AG04449 (cell line): Measurements from ENCODE around the gene ERICH6B.

Experiments
- CTCF ChIA-PET: fragments of 350-600 bp; formaldehyde crosslinking; extraction: SDS; loops from one replicate; lab custom pipeline; 2021; ENCODE audit warnings: antibody characterized with exemption; lab: Yijun Ruan, JAX
- POLR2A ChIA-PET: fragments of 400-600, 350-600 bp; formaldehyde crosslinking; extraction: SDS; loops from one replicate; lab custom pipeline; 2020; ENCODE audit warnings: antibody characterized with exemption, inconsistent platforms; lab: Yijun Ruan, JAX
- DNase-seq: peaks from one replicate; pipeline ENCODE4 v3.0.0-alpha.2; 2010; ENCODE audit warnings: low read depth, low spot score
- H3K4me3 ChIP-seq: 2 replicates; pipeline ENCODE4 v1.5.1; 2011; ENCODE audit warnings: low read depth, mild to moderate bottlenecking, control low read depth, low read length
- TF ChIP-seq, protein P1 (sequence below): IDR thresholded peaks from one replicate; pipeline ENCODE4 v1.5.1; 2011; ENCODE audit warnings: mild to moderate bottlenecking, moderate library complexity, low read length, control low read depth, inconsistent platforms; ENCODE audit not compliant: insufficient read depth; ENCODE audit errors: missing control alignments

The ERICH6B gene

DNA sequence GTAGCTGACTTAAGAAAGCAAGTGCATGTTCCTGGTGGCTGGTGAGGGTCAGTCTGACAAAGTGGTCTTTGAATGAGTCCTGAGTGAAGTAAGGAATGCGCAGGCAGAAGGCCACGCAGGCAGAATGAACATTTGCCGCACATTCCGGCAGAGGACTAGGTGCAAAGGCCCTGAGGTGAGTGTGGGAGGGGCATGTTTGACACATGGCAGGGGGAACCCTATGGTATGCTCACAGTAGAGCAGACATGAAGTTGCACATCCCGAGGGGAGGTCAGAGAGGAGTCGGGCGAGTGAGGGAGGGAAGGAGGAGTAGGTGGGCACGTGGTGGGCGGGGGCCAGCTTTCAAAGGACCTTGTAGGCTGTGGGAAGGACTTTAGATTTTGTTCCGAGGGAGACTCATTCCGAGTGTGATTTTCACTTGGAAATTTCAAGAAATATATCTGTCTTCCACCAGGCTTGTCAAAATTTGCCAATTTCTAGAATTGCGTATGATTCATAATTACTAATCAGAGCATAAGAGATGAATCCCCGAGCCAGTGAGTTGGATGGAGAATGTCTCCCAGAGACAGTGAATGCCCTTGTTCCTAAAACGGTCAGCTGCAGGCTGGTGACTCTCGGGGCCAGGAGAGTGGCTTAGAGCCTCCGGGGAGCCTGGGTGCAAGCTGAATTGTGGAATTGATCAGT lies 40.3 kb downstream of the ERICH6B start:
- POLR2A ChIA-PET: no interaction called here
- no peak overlapping the region for H3K4me3 ChIP-seq
- TF ChIP-seq, protein P1, sequence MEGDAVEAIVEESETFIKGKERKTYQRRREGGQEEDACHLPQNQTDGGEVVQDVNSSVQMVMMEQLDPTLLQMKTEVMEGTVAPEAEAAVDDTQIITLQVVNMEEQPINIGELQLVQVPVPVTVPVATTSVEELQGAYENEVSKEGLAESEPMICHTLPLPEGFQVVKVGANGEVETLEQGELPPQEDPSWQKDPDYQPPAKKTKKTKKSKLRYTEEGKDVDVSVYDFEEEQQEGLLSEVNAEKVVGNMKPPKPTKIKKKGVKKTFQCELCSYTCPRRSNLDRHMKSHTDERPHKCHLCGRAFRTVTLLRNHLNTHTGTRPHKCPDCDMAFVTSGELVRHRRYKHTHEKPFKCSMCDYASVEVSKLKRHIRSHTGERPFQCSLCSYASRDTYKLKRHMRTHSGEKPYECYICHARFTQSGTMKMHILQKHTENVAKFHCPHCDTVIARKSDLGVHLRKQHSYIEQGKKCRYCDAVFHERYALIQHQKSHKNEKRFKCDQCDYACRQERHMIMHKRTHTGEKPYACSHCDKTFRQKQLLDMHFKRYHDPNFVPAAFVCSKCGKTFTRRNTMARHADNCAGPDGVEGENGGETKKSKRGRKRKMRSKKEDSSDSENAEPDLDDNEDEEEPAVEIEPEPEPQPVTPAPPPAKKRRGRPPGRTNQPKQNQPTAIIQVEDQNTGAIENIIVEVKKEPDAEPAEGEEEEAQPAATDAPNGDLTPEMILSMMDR: no peak
- CTCF ChIA-PET: no interaction called here
- no peak for DNase-seq

DNA sequence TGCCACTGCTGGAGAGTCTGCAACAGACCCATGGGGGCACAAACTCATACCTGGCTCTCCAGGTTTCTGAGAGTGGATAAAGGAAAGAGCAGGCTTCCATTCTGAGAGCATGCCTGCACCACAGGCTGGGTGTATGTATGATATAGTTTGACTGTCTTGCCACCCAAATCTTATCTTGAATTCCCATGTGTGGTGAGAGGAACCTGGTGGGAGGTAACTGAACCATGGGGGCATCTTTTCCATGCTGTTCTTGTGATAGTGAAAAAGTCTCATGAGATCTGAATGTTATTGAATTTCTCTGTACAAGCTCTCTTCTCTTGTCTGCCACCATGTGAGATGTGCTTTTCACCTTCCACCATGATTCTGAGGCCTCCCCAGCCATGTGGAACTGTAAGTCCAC lies 50.2 kb downstream of the ERICH6B start:
- no peak for DNase-seq
- POLR2A ChIA-PET: no interaction called here
- TF ChIP-seq, protein P1: no peak
- CTCF ChIA-PET: no interaction called here
- H3K4me3 ChIP-seq: no peak overlapping the region

DNA sequence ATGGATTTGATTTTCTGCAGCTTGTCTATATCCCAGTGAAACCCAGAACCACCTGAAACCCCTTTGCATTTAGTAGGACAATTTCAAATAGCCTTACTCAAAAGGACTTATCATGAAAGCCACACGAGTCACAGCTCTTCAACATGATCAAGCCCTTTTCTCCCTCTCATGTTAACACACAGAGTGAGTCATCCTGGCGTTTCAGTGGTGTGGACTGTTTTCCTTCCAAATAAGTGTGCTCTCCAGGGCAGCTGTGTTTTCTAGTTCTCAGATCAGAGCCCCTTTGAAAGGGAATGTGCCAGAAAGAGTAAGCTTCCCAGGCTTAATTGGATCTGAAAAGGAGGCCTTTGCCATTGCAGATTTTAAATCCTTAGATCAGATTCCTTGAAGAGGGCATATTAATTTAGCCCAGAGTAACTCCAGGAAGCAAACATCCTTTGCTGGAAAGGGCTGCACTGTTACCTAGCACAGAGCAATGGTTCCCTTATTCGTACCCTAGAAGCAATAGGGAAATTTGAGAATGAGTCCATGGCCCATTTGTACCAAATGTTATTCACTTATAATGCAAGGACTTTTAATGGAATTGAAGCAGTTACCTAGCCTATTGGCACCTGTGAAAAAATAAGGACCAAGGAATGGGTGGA lies 51.3 kb downstream of the ERICH6B start:
- CTCF ChIA-PET: interaction anchor here (1.5 kb wide), 1 partner anchor 562 kb away, joined by 3 read pairs; no protein-coding TSS in a partner anchor
- POLR2A ChIA-PET: no interaction called here
- DNase-seq: peak; percentile 9
- TF ChIP-seq, protein P1: no peak
- no peak overlapping the region for H3K4me3 ChIP-seq

DNA sequence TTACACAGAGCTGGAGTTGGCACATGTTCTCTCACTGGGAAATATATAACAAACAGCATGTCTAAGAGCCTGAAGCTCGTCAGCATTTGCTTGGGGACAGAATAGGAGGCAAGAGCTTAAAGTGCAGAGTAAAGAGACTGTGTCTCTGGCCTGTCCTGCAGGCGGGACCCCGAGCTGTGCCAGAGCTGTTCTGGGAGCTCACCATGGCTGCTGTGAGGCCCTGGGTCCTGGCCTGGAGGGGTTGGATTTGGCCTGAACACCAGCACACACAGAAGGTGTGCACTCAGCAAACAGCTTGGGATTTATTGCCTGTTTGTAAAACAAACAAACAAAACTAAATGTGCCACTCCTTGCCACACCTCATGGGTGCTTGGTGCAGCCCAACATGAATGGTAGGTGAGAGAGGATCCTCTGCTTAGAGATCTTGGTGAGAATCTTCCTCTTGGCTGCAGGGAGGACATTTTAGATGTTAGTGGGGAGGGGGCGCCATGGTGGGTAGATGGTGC lies 60.9 kb downstream of the ERICH6B start:
- no peak overlapping the region for H3K4me3 ChIP-seq
- ChIA-PET CTCF (no interaction called here), POLR2A (no interaction called here)
- no peak for DNase-seq
- TF ChIP-seq, protein P1: no peak

DNA sequence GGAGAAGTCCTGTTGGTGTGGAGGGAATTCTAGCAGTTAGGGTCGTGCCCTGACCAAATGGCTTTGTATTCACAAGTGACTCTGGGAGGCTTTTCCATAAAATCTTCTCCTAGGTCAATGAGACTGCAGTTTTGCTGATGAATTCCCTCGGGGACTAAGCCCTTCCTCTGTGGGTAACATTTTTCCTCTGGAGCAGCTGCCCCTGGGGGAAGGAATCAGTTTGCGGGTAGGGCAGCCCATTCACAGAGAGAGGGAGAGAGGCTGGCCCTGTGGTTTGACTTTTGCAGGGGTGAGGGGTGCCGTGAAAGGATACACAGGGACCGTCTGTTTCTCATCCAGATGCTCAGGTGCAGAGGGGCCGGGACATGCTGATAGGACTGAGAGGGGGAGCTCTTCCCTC lies 67.3 kb downstream of the ERICH6B start:
- DNase-seq: no peak
- H3K4me3 ChIP-seq: no peak overlapping the region
- ChIA-PET POLR2A (no interaction called here), CTCF (interaction anchor here (1.2 kb wide), 1 partner anchor 19 kb away, joined by 3 read pairs; no protein-coding TSS in a partner anchor)
- TF ChIP-seq, protein P1: no peak

DNA sequence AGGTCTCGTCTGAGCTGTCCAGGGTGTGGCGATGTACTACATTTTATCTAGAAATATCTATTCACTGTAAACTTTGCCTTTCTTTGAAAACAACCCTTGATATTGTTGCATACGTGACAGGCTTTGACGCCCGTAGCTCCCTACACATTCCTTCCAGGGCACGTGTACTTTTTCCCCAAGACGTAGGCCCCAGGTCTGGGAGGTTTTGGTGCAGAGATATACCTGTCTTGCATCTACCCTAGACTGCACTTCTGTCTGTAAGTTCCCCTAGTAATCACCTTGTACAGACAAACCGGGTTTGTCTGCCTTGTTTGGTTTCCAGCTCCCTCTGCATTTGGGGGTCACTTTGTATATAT lies 69.2 kb downstream of the ERICH6B start:
- CTCF ChIA-PET: no interaction called here
- H3K4me3 ChIP-seq: no peak overlapping the region
- POLR2A ChIA-PET: no interaction called here
- TF ChIP-seq, protein P1: no peak
- DNase-seq: no peak
